Chondrocyte (in vitro differentiated cells): ENCODE measurements around the gene TMEM132C. TPM values are rescaled to one million over a fixed set of nuclear protein-coding genes. Genes with fewer than 3 reads are reported as not detected.

Experiments
- DNase-seq: peaks from one replicate; pipeline ENCODE4 v3.0.0; 2021; ENCODE audit warnings: mixed read lengths, low spot score
- H3K27ac Mint-ChIP-seq: one replicate; pipeline ENCODE4 v1.8.0; 2021; ENCODE audit warnings: mild to moderate bottlenecking, moderate library complexity, mixed read lengths; ENCODE audit not compliant: unreplicated experiment
- H3K27me3 Mint-ChIP-seq: 2 replicates; pipeline ENCODE4 v1.8.0; 2021; ENCODE audit warnings: low read depth, mixed read lengths
- H3K36me3 Mint-ChIP-seq: 2 replicates; pipeline ENCODE4 v1.8.0; 2021; ENCODE audit warnings: low read depth, mixed read lengths
- H3K4me1 Mint-ChIP-seq: 2 replicates; pipeline ENCODE4 v1.8.0; 2021; ENCODE audit warnings: low read depth, mild to moderate bottlenecking, mixed read lengths
- H3K4me3 Mint-ChIP-seq: one replicate; pipeline ENCODE4 v1.8.0; 2021; ENCODE audit warnings: mild to moderate bottlenecking, moderate library complexity, mixed read lengths; ENCODE audit not compliant: unreplicated experiment
- H3K9me3 Mint-ChIP-seq: 2 replicates; pipeline ENCODE4 v1.8.0; 2021; ENCODE audit warnings: low read depth, mixed read lengths
- total RNA-seq: library from RNA; stranded (reverse); gene quantifications from 3 replicates; pipeline ENCODE4 v1.2.1, GENCODE V29; 2021
- TF ChIP-seq, protein P1 (sequence below): fragments of 200-600 bp; sonication (generic); IDR thresholded peaks from 2 replicates; pipeline ENCODE4 v1.5.0; 2021; ENCODE audit warnings: antibody characterized with exemption, mild to moderate bottlenecking, moderate library complexity

TMEM132C gene
- total RNA-seq, 1 donor from 2014 or later = not detected

DNA sequence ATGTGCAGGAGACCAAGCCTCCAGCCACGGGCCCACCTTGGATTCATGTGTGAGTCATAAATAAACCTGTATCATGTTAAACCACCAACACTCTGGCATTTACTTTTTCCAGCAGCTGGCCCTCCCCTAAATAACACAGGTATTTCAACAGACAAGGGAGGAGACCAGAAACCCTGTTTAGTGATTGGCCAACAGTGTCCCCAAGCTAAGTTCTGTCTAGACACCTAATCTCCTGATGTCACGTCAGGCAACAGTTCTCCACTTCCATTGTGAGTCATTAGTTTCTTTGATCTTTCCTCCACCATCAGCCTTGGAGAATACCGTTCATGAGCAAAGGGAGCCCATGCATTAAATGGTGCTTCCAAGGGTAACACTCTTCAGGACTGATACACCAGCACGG, 196.9 kb downstream of the TMEM132C start:
- Mint-ChIP-seq H3K27ac (no peak overlapping the region), H3K27me3 (no peaks in the 10 kb centered on the region), H3K9me3 (peaks cover 29% of the 10 kb centered on the region), H3K4me1 (no peaks in the 10 kb centered on the region), H3K4me3 (no peak overlapping the region), H3K36me3 (no peaks in the 10 kb centered on the region)
- no peak for DNase-seq
- TF ChIP-seq, protein P1, sequence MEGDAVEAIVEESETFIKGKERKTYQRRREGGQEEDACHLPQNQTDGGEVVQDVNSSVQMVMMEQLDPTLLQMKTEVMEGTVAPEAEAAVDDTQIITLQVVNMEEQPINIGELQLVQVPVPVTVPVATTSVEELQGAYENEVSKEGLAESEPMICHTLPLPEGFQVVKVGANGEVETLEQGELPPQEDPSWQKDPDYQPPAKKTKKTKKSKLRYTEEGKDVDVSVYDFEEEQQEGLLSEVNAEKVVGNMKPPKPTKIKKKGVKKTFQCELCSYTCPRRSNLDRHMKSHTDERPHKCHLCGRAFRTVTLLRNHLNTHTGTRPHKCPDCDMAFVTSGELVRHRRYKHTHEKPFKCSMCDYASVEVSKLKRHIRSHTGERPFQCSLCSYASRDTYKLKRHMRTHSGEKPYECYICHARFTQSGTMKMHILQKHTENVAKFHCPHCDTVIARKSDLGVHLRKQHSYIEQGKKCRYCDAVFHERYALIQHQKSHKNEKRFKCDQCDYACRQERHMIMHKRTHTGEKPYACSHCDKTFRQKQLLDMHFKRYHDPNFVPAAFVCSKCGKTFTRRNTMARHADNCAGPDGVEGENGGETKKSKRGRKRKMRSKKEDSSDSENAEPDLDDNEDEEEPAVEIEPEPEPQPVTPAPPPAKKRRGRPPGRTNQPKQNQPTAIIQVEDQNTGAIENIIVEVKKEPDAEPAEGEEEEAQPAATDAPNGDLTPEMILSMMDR = no peak

DNA sequence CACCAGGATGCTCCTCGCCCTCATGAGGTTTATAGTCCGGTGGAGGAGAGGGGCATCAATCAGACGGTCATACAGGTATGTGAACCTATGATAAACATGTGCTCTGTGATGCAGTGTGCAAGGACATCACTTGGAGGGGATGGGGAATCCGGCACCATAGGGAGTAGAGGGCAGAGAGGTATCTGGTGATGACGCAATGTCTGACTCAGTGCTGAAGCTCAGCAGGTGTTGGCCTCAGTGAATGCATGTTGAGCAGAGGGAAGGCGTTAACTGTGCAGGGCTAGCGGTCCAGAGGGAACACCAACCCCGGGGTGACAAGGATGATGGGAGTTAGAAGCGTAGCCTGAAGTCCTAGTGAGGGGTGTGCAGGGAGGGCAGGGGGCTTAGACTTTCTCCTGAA, 200.9 kb downstream of the TMEM132C start:
- H3K4me3 Mint-ChIP-seq = no peak overlapping the region
- H3K36me3 Mint-ChIP-seq = no peaks in the 10 kb centered on the region
- peaks cover 19% of the 10 kb centered on the region for H3K9me3 Mint-ChIP-seq
- H3K27me3 Mint-ChIP-seq = no peaks in the 10 kb centered on the region
- DNase-seq = no peak
- H3K27ac Mint-ChIP-seq = no peak overlapping the region
- H3K4me1 Mint-ChIP-seq = no peaks in the 10 kb centered on the region
- TF ChIP-seq, protein P1 = no peak

DNA sequence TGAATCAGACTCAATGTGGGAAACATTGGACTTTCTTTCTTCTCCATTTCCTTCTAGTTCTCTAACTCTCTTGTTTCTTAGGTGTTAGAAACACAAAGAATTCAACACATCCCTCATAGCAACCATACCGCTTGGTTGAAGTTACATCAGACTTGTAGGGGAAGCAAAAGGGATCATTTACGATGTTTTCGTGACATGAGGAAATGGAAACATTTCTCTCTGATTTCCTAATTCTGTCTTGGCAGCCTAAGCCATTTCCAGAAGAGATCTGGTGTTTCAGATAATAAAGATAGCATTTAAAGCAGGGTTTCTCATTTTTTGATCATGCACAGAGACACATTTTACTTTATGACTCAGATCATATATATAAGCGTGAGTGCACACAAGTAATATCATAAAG, 202.0 kb downstream of the TMEM132C start:
- Mint-ChIP-seq H3K27ac (no peak overlapping the region), H3K4me1 (no peaks in the 10 kb centered on the region), H3K4me3 (no peak overlapping the region), H3K27me3 (no peaks in the 10 kb centered on the region), H3K9me3 (peaks cover 25% of the 10 kb centered on the region), H3K36me3 (no peaks in the 10 kb centered on the region)
- TF ChIP-seq, protein P1 = no peak
- no peak for DNase-seq

DNA sequence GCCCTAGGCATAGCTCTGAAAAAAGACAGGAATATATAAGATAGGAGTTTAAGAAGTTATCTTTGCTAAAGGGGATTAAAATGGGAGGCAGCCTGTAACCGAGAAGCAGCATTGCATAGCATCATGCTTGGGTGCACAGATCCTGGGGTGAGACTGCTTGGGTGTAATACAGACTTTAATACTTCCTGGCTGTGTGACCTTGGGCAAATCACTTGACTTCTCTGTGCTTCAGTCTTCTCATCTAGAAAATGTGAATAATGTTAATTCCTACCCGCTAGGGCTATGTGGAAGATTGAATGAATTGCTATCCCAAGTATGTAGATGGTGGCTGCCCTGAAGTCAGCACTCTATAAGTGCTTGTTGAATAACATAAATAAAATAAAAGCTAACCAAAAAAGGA, 204.5 kb downstream of the TMEM132C start:
- peaks cover 20% of the 10 kb centered on the region for H3K9me3 Mint-ChIP-seq
- no peaks in the 10 kb centered on the region for H3K27me3 Mint-ChIP-seq
- no peaks in the 10 kb centered on the region for H3K4me1 Mint-ChIP-seq

DNA sequence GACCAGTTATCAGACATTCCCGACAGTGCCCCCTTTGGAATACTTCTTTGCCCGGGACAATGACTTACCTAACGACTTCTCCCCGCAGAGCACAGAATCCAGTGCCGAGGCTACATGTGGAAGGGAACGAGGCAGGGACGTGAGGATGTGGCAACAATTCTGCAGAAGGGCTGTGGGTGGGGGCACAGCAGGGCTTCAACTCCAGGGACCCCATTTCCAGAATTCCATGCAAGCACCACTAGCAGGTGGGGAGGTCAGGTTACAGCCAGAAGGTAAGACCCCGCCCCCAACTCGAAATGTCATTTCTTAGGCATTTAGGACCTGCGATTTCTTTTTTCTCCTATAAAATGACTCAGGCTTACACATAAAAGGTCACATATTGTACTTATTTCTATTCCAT, 207.9 kb downstream of the TMEM132C start:
- H3K4me3 Mint-ChIP-seq = no peak overlapping the region
- no peaks in the 10 kb centered on the region for H3K36me3 Mint-ChIP-seq
- H3K4me1 Mint-ChIP-seq = no peaks in the 10 kb centered on the region
- no peak for DNase-seq
- H3K9me3 Mint-ChIP-seq = peaks cover 26% of the 10 kb centered on the region
- TF ChIP-seq, protein P1 = no peak
- H3K27me3 Mint-ChIP-seq = no peaks in the 10 kb centered on the region
- H3K27ac Mint-ChIP-seq = no peak overlapping the region

More for the DNA sequence above, 204.5 kb downstream of the TMEM132C start:
- no peaks in the 10 kb centered on the region for H3K36me3 Mint-ChIP-seq
- H3K27ac Mint-ChIP-seq = no peak overlapping the region
- no peak for DNase-seq
- TF ChIP-seq, protein P1 = no peak
- H3K4me3 Mint-ChIP-seq = no peak overlapping the region
